ENCODE results near the gene ACER3.

- TF ChIP-seq CTCF (conservative IDR thresholded peaks at IDR 0.05; ENCODE audit: low read depth, low read length) = no peak
- no peak for TF ChIP-seq POLR2A (IDR thresholded peaks at IDR 0.05; ENCODE audit: low read depth, low read length)
These were observed 142.1 kb downstream of the ACER3 start for GRCh38 chr11:77002776-77003175.
